Gastrocnemius medialis (tissue), 4 donors: ENCODE results near the gene ACOXL.

Source experiments
- POLR2A ChIP-seq, 2 donors: fragments of 450-650 bp; IDR thresholded peaks; one replicate each; pipeline ENCODE4 v1.6.1; 2017; ENCODE audit warnings: antibody characterized with exemption in 2 of 2, mild to moderate bottlenecking in 2 of 2, moderate library complexity in 2 of 2
- TF ChIP-seq, protein P1 (sequence below), 5 experiments: fragments of 450-650 bp in 3 of 5; fragments of 200-600 bp in 2 of 5; sonication (generic) in 2 of 5; IDR thresholded peaks in 4 of 5; conservative IDR thresholded peaks in 1 of 5; 1 replicate in 4 of 5; 2 replicates in 1 of 5; pipeline ENCODE4 v1.5.1; 2016 to 2019; ENCODE audit warnings: antibody characterized with exemption in 5 of 5, mild to moderate bottlenecking in 3 of 5, moderate library complexity in 3 of 5

DNA sequence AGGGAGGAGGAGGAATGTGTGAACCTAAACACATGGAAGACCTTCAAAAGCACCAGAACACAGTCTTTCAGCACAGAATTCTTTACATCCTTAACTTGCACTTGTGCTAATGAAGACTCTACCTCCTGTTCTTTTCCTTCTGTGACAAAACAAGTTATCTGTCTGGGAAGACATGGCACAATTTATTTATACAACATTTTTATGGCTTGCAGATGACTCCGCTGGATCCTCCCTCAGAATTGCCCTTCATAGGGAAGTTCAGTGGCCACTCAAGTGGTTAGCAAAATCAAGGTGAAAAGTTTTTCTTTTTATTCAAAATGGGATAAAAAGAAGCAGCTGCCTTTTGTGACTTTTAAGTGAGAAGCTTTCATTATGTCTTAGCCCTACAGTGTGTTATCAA, 409.7 kb downstream of the ACOXL start:
- TF ChIP-seq, protein P1, sequence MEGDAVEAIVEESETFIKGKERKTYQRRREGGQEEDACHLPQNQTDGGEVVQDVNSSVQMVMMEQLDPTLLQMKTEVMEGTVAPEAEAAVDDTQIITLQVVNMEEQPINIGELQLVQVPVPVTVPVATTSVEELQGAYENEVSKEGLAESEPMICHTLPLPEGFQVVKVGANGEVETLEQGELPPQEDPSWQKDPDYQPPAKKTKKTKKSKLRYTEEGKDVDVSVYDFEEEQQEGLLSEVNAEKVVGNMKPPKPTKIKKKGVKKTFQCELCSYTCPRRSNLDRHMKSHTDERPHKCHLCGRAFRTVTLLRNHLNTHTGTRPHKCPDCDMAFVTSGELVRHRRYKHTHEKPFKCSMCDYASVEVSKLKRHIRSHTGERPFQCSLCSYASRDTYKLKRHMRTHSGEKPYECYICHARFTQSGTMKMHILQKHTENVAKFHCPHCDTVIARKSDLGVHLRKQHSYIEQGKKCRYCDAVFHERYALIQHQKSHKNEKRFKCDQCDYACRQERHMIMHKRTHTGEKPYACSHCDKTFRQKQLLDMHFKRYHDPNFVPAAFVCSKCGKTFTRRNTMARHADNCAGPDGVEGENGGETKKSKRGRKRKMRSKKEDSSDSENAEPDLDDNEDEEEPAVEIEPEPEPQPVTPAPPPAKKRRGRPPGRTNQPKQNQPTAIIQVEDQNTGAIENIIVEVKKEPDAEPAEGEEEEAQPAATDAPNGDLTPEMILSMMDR (IDR thresholded peaks at IDR 0.05 in 4 of 5, conservative IDR thresholded peaks at IDR 0.05 in 1 of 5) = no peak
- TF ChIP-seq POLR2A (IDR thresholded peaks at IDR 0.05) = no peak
